Midbrain (tissue), 1 donor: ENCODE results near the gene ZNF365.
"Not testable (repeated sequence)": the region's sequence is repeated elsewhere in the genome, so short reads cannot be mapped to it uniquely, and the experiment has no call there.

Experiments used
- DNase-seq: peaks from one replicate; lab custom pipeline; 2025; lab: John Stamatoyannopoulos, UW

ZNF365 gene

DNA sequence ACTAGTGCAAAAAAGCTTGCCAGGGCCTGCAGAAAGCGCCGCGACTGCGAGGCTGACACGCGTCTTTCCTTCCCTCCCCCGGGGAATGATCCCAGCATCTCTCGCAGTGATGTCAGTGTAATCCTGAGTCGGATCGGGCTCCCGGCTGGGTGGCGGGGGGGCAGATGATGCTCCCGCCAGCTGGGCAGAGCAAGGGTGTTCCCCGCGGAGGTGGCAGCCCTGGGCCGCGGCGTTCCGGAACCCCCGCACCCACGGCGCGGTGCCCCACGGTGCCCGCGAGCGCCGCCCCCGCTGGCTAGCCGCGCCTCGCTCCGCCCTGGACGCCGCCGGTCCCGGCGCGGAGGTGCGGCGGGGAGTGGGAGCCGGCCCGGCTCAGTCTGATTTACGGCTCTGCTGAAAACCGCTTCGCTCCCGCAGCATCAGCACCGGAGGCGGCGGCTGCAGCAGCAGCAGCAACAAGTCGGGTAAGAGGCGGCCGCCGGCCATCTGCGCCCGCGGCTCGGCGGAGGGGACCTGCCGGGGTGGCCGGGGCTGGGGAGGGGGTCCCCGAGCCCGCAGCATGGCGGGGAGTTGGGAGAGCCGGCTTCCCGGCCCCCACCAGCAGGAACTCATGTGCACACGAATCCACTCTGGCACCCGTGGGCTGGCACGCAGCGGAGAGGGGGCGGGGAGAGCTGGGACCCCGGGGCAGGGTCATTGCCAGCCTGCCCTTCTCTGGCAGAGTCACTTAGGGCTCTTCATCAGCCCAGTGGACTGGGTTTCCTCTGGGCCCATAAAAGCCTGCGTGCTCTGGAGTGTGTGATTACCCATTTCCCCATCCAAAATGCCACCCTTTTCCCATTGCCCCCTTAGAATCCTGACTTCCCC, at the start of gene ZNF365:
Gene ZNF365 (plus strand): TSS at position 375 of the 867 bp plus-strand sequence. CDS start 1,825 bp downstream, outside the sequence.
- peak; percentile 73 for DNase-seq

DNA sequence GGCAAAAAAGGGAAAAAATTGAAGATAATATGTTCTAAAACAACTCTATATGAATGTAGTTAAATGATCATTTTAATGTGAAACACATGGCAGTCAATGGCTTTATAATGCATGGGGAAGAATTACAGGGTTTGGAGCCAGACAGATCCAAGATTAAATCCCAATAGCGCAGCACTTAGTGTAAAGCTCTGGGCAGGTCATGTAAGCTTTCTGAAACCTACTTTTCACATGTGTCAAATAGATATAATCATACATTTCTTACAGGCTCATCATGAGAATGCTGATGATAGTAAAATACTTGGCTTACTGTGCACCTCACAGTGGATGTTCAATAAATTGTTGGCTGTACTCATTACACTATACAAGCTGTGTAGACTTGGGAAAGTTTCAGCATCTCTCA, 48.0 kb upstream of the ZNF365 start:
- DNase-seq = no peak

DNA sequence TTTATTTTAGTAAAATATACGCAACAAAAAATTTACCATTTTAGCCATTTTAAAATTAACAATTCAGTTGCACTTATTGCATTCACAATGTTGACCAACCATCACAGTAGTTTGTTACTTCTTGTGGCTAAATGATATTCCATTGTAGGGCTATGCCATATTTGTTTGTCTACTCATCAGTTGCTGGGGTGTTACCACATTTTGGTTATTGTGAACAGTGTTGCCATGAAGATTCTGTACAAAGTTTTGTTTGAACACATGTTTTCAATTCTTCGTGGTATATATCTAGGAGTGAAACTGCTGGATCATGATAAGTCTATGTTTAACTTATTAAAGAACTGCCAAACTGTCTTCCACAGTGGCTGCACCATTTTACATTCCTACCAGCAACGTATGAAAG, 46.3 kb upstream of the ZNF365 start:
- DNase-seq = no peak

DNA sequence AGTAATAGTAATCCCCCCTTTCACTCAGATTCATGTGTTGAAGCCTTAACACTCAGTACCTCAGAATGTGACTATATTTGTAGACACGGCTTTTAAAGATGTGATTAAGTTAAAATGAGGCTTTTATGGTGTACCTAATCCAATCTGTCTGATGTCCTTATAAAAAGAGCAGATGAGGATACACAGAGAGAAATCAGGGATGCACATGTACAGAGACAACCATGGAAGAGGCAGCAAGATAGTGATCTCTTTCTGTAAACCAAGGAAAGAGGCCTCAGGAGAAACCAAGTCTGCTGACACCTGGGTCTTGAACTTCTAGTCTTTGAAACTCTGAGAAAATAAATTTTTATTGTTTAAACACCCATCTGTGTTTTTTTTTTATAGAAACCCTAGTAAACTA, 44.0 kb upstream of the ZNF365 start:
- DNase-seq = no peak

GRCh38 chr10:62332406-62332805, 41.8 kb upstream of the ZNF365 start:
- no peak for DNase-seq

DNA sequence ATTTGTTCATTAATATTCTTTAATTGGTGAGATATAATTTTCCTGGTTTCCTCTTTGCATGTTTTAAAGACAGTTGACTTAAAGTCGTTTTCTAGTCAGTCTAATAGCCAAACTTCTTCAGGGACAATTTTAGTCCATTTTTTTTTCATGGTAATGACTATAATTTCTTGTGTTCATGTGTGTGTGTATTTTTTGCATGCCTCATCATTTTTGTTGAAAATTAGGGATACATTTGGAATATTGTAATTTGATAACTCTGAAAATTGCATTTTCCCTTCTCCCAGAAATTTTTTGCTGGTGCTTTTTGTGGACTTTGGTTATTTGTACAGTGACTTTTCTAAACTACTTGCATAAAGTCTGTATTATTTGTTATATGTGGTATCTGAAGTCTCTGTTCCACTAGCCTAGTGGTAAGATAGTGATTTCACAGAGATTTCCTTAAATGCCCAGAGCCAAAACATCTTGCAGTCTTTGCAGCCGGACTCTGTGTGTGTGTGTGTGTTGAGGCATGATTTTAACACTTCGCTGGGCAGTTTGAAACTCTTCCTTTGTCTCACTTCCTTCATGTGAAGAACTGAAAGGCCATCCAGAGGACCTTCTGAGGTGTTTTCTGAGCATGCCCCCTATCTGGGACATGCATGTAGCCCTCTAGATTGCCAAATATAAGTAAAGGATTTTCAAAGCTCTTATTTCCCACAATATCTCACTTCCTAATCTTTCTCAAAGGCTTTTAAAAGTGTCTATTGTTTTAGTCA, 40.9 kb upstream of the ZNF365 start:
- no peak for DNase-seq

DNA sequence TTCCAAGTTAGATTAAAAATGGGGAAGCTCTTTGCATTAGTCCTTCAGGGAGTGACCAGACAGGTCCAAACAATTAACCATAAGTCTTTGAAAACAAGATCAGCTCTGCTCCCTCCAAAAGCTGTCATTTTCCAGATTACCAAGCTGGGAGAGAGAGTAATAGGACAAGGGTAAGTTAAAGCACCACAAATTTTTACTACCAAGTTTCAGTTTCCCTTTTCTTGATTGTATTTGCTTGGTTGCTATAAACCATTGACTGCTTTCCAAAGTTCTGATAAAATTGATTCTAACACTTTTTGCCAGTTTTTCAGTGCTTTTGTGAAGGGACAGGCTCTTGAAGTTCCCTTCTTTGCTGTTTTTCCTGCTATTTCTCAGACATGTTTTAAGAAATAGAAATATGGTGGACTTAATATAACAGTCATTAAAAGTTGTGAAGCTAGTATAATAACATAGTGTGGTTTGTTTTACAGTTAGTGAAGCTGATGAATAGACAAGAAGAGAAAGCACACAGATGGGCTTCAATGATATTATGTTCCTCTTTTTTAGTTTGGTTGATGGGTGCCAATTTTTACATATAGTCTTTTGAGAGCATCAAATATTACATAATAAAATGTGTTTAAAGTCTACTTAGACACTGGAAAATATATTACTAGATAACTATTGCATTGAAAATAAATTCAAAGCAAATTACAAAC, 40.0 kb upstream of the ZNF365 start:
- DNase-seq = no peak

- no peak for DNase-seq
These were observed 38.8 kb upstream of the ZNF365 start for GRCh38 chr10:62335326-62335725.

GRCh38 chr10:62336404-62336803, 37.8 kb upstream of the ZNF365 start:
- no peak for DNase-seq

DNA sequence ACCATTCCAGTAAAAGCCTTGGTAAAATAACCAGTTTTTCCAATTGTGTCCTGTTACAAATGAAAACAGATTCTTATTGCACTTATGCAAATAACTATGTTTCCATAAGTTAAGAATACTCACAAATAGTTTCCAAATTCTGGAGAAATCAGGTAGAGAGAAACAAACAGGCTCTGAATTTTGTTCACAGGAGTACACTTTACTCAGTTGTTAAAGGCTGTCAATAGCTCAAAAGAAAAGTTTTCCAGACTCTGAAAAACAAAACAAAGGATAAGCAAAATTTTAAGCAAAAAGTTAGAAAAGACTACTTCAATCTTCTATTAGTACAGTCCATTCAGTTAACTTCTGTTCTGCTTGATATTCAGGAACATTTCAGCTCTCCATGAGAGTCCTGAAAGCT, 32.8 kb upstream of the ZNF365 start:
- DNase-seq = no peak

DNA sequence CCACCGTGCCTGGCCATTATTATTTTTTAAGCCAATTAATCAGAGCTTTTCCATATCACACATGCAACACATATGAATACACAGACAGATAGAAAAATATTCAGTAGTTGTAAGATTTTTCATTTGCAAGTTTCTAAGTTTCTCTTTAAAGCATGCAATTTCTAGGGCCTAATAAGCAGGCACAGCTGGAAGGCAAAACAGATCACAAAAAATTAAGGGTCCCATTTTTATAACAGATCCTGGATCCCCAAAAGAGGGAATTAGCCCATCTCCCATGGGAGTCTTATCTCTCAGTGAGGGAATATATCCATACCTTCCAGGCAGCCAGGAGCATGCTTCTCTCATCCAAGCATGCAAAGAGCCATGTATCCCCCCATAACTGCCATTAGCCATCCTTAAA, 31.2 kb upstream of the ZNF365 start:
- no peak for DNase-seq

- no peak for DNase-seq
These were observed 26.1 kb upstream of the ZNF365 start for GRCh38 chr10:62348029-62348428.

DNA sequence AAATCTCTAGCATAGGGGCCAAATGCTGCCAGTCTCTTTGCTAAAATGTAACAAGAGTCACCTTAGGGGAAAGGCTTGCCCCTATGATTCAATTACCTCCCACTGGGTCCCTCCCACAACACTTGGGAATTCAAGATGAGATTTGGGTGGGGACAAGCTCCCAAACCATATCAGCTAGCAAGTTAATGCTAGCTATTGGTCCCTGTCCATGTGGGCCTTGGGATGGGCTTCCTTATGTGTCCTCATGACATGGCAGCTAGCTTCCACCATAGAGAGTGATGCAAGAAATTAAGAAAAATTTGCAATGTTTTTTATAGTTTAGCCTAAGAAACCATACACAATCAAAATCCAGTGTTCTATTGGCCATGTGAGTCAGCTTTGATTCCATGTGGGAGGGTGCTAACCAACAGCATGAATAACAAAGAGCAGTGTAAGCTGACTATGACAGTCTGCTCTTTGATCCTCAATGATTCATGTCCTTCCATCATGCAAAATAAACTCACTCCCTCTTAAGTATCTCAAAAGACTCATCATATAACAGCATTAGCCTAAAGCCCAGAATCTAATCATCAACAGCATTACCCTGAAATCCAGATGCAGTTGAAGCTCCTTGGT, 21.7 kb upstream of the ZNF365 start:
- no peak for DNase-seq

DNA sequence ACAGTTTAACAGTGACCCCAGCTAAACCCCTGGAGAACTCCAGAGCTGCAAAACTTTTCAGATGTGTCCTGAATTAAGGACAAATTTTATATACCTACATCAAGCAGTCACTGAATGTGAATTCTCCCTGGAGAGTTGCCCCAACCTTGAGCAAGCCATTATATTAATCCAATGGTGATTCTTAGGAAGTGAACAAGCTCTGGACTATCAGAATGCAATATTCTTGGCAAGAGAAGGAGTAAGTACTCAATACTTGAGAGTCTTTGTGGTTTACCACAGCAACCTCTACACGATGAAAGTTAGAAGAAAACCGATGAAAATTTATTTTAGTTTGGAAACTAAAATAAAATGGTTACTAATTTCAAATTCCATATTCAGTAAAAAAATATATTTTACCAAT, 19.3 kb upstream of the ZNF365 start:
- no peak for DNase-seq

GRCh38 chr10:62356447-62356846, 17.7 kb upstream of the ZNF365 start:
- DNase-seq = no peak

DNA sequence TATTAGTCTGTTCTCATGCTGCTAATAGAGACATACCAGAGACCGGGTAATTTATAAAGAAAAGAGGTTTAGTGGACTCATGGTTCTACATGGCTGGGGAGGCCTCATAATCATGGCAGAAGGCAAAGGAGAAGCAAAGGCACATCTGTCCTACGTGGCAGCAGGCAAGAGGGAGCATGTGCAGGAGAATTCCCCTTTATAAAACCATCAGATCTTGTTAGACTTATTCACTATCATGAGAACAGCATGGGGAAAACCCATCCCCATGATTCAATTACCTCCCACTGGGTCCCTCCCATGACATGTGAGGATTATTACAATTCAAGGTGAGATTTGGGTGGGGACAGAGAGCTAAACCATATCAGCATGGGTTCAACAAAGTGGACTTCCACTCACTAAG, 16.0 kb upstream of the ZNF365 start:
- DNase-seq = not testable (repeated sequence)

DNA sequence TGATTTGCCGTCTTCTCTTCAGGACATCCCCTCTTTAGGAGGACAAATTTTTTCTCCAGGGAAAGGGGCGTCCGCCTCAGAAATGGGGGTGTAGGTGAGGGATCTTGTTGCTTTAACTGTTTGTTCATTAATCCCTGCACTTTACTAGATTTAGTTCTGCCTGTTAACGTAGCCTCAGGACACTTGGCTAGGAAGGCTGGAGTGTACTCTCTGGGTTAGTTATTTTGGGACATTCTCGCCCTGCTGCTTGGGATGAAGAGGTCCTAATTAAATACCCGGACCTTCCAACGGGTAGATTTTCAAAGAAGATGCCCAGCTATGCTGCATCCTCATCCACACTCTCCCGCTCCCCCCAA, 552 bp upstream of the ZNF365 start:
- no peak for DNase-seq

- no peak for DNase-seq
These were observed 917 bp downstream of the ZNF365 start for GRCh38 chr10:62374862-62375710.

GRCh38 chr10:62376071-62377025, 2.2 kb downstream of the ZNF365 start:
- DNase-seq = peak; percentile 43

DNA sequence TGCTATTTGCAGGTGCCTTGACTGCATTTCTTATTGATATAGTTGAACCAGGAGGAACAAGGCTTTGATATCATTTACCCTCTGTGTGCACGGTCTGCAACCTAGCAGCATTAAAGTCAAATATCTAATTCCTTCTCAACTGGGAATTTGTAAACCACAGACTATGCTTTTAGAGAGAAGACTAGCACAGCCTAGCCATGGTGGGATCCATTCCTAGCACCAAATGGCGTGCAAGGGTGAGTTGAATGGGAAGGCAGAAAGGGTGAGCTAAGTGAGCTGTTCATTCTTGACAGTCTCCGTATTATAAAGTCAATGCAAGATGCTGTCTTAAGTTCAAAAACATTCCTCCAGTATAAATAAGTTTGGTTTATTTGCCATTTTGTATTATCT, 2.9 kb downstream of the ZNF365 start:
- no peak for DNase-seq
